ENCODE measurements around the gene AFAP1.

- no peak for TF ChIP-seq CTCF (IDR thresholded peaks at IDR 0.05; ENCODE audit: insufficient read depth, low read depth, low read length)
- no peak for TF ChIP-seq EZH2 (IDR thresholded peaks at IDR 0.05; ENCODE audit: insufficient read depth, low read length)
Observed at GRCh38 chr4:7867701-7868435, 71.8 kb downstream of the AFAP1 start.

Measured in astrocyte (in vitro differentiated cells and primary cell).